ENCODE measurements around the gene CDH6. TPM values are rescaled to one million over a fixed set of nuclear protein-coding genes. Genes with fewer than 3 reads are reported as not detected.

CDH6 gene
- total RNA-seq, 2 donors from 2014 or later: 3.2 to 15.9 TPM

DNA sequence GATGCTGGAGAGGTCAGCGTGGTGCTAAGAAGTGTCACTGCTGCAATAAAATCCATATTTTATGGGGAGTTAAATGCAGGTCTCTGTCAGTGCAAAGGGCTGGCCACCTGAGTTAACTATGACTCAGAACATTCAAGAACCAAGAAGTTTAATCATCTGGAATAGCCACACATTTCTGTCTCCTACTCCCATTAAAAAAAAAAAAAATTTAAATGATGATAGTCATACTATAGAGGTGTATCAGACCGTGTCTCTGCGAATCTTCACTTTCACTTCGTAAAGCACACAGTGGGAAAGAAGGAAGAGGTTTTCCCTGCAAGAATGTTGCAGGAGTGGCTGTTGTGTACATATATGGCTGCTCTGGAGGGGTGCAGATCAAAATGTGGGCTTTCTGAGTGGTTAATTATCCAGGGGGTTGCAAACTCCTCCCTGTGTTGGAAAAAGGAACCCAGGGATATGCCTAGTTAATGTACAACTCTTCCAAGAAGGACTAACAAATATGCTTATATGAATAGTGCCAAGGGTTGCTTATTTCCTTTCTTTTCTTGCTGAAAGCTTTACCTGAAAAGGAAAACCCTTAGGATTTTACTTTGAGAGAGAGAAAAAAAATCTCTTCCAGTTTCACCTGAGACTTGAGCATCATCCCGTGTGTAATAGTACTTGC, 1.5 kb downstream of the CDH6 start:
- Histone ChIP-seq H3K27ac (no peak overlapping the region), H3K36me3 (no peaks in the 10 kb centered on the region), H3K4me1 (ENCODE audit: control insufficient read depth in 1 of 2, low read depth in 2 of 2) (peaks cover 2 to 26% of the 10 kb centered on the region in 2 donors), H3K4me3 (peak overlapping the region; percentile 79), H3K27me3 (replicated peaks; ENCODE audit: insufficient read depth) (no peaks in the 10 kb centered on the region), H3K9me3 (no peaks in the 10 kb centered on the region)
- TF ChIP-seq, protein P1, sequence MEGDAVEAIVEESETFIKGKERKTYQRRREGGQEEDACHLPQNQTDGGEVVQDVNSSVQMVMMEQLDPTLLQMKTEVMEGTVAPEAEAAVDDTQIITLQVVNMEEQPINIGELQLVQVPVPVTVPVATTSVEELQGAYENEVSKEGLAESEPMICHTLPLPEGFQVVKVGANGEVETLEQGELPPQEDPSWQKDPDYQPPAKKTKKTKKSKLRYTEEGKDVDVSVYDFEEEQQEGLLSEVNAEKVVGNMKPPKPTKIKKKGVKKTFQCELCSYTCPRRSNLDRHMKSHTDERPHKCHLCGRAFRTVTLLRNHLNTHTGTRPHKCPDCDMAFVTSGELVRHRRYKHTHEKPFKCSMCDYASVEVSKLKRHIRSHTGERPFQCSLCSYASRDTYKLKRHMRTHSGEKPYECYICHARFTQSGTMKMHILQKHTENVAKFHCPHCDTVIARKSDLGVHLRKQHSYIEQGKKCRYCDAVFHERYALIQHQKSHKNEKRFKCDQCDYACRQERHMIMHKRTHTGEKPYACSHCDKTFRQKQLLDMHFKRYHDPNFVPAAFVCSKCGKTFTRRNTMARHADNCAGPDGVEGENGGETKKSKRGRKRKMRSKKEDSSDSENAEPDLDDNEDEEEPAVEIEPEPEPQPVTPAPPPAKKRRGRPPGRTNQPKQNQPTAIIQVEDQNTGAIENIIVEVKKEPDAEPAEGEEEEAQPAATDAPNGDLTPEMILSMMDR (IDR thresholded peaks at IDR 0.05): no peak
- ATAC-seq (ENCODE audit: insufficient number of reproducible peaks, low FRiP score, low read depth) (no peak), DNase-seq (ENCODE audit: low spot score) (no peak)

DNA sequence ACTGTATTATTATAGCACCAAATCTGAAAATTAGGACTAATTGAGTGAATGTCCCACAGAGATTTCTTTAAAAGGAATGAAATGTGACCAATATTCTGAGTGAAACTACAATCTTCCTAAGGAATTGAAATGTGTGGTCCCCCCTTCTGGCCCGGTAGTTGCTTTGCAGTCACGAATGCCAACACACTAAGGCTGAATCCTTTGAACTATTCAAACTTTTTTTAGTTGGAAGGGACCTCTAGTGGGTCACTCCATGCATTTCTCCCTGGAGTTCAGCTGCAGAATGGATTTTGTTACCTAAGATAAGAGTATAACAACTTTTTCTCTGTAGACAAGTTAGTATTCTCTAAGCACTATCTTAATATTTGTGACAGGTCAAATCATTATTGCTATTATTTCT, 2.8 kb downstream of the CDH6 start:
- no peak for ATAC-seq (ENCODE audit: insufficient number of reproducible peaks, low FRiP score, low read depth)
- H3K27ac ChIP-seq: no peak overlapping the region
- H3K27me3 ChIP-seq (replicated peaks; ENCODE audit: insufficient read depth): no peaks in the 10 kb centered on the region
- no peak overlapping the region for H3K4me3 ChIP-seq
- TF ChIP-seq, protein P1 (IDR thresholded peaks at IDR 0.05): peak; percentile 13
- no peak for DNase-seq (ENCODE audit: low spot score)
- no peaks in the 10 kb centered on the region for H3K36me3 ChIP-seq
- peaks cover 2 to 26% of the 10 kb centered on the region in 2 donors for H3K4me1 ChIP-seq (ENCODE audit: control insufficient read depth in 1 of 2, low read depth in 2 of 2)
- H3K9me3 ChIP-seq: no peaks in the 10 kb centered on the region

DNA sequence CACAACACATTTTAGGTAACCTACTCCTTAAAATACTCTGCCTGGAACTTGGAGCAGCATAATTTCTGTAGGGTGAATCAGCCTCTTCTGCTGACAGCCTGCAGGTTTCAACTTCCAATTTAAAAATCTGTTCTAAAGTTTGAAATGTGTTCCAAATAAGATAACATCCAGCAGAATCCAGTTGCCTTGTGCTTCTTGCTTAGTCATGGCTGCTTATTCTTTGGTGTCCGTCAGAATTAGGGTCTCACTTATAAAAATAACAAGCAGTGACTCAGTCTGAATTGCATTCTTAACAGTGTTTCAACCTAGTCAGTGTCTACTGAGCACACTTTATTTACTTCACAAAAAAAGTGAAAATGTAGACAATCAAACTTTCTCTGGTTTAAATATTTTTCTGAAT, 3.7 kb downstream of the CDH6 start:
- ATAC-seq (ENCODE audit: insufficient number of reproducible peaks, low FRiP score, low read depth): no peak
- Histone ChIP-seq H3K4me1 (ENCODE audit: control insufficient read depth in 1 of 2, low read depth in 2 of 2) (peaks cover 2 to 26% of the 10 kb centered on the region in 2 donors), H3K9me3 (no peaks in the 10 kb centered on the region), H3K27me3 (replicated peaks; ENCODE audit: insufficient read depth) (no peaks in the 10 kb centered on the region), H3K4me3 (no peak overlapping the region), H3K27ac (no peak overlapping the region), H3K36me3 (no peaks in the 10 kb centered on the region)
- DNase-seq (ENCODE audit: low spot score): no peak
- TF ChIP-seq, protein P1 (IDR thresholded peaks at IDR 0.05): no peak

DNA sequence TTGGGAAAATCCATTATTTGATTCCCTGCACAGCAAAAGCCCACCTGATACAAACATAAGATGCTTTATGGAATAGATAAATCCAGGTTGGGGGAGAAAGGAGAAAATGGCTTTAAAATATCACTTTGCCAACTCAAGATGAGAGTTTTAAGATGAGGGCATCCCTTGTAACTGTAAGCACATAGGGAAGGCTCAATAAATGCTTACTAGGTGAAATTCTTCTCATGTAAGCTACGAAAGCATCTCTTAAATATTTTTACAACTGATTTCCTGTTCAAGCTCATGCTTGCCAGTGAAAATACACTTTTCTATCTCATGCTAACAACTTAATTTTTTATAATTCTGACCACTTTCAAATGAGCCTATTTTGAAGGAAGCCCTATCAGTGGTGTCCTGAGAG, 11.5 kb downstream of the CDH6 start:
- ATAC-seq (ENCODE audit: insufficient number of reproducible peaks, low FRiP score, low read depth) (no peak), DNase-seq (ENCODE audit: low spot score) (no peak)
- Histone ChIP-seq H3K36me3 (no peaks in the 10 kb centered on the region), H3K4me1 (ENCODE audit: control insufficient read depth in 1 of 2, low read depth in 2 of 2) (no peaks in the 10 kb centered on the region), H3K27me3 (replicated peaks; ENCODE audit: insufficient read depth) (no peaks in the 10 kb centered on the region), H3K9me3 (no peaks in the 10 kb centered on the region), H3K4me3 (no peak overlapping the region), H3K27ac (no peak overlapping the region)
- TF ChIP-seq, protein P1 (IDR thresholded peaks at IDR 0.05): no peak

DNA sequence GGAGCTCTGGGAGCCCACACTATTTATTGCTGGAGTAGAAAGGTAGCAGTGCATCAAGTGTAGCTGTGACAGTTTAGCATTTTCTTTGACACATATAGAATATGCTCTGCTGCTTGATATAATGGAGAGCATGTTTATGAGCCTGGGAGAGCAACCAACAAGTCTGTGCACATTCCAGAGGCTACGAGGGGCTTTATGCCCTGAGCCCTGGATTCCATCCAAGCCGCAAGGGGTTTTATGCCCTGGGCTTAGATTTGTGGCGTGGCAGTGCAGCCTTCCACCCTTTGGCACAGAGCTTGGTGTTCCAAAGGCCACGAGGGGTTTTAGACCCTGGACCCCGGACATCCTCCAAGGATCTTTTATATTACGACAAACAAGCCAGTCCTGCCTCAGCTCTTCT, 14.6 kb downstream of the CDH6 start:
- DNase-seq (ENCODE audit: low spot score): no peak

More for the DNA sequence above, 14.6 kb downstream of the CDH6 start:
- Histone ChIP-seq H3K4me3 (no peak overlapping the region), H3K4me1 (ENCODE audit: control insufficient read depth in 1 of 2, low read depth in 2 of 2) (peaks cover 0 to 3% of the 10 kb centered on the region in 2 donors), H3K27me3 (replicated peaks; ENCODE audit: insufficient read depth) (no peaks in the 10 kb centered on the region), H3K9me3 (no peaks in the 10 kb centered on the region), H3K36me3 (no peaks in the 10 kb centered on the region), H3K27ac (no peak overlapping the region)
- ATAC-seq (ENCODE audit: insufficient number of reproducible peaks, low FRiP score, low read depth): no peak
- TF ChIP-seq, protein P1 (IDR thresholded peaks at IDR 0.05): no peak

Measured in thoracic aorta (tissue), 2 donors.